ENCODE data around the gene CCDC86.

DNA sequence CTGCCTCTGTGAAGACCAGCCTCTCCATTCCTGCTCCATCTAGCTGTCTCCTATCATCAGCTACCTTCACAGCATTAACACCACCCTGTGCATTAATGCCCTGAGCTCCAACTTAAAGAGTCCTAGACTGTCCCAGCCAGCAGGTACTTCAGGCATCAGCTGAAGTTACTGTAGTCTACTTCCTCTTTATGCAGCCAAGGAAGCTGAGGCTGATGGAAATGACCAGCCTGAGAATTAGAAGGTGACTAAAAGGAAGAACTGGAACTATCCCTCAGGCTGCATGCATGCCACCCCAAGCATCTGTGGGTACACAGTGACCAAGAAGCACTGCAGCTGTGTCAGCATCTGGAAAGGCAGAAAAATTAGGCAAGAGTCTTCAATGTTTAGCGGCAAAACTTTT, 28.6 kb upstream of the CCDC86 start:
- TF ChIP-seq, protein P1, sequence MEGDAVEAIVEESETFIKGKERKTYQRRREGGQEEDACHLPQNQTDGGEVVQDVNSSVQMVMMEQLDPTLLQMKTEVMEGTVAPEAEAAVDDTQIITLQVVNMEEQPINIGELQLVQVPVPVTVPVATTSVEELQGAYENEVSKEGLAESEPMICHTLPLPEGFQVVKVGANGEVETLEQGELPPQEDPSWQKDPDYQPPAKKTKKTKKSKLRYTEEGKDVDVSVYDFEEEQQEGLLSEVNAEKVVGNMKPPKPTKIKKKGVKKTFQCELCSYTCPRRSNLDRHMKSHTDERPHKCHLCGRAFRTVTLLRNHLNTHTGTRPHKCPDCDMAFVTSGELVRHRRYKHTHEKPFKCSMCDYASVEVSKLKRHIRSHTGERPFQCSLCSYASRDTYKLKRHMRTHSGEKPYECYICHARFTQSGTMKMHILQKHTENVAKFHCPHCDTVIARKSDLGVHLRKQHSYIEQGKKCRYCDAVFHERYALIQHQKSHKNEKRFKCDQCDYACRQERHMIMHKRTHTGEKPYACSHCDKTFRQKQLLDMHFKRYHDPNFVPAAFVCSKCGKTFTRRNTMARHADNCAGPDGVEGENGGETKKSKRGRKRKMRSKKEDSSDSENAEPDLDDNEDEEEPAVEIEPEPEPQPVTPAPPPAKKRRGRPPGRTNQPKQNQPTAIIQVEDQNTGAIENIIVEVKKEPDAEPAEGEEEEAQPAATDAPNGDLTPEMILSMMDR (conservative IDR thresholded peaks at IDR 0.05; ENCODE audit: low read depth, low read length): no peak
- TF ChIP-seq RCOR1 (IDR thresholded peaks at IDR 0.05; ENCODE audit: insufficient replicate concordance, low read length) (no peak), RAD21 (IDR thresholded peaks at IDR 0.05; ENCODE audit: low read length) (no peak), BHLHE40 (IDR thresholded peaks at IDR 0.05; ENCODE audit: low read depth, low read length) (no peak), POLR2A (IDR thresholded peaks at IDR 0.05; ENCODE audit: low read depth, low read length) (no peak), FOS (IDR thresholded peaks at IDR 0.05; ENCODE audit: low read depth, low read length) (no peak), MXI1 (IDR thresholded peaks at IDR 0.05; ENCODE audit: borderline replicate concordance, low read depth, low read length) (no peak), MAFK (IDR thresholded peaks at IDR 0.05; ENCODE audit: low read depth, low read length) (no peak)
- TF ChIP-seq, protein P2, sequence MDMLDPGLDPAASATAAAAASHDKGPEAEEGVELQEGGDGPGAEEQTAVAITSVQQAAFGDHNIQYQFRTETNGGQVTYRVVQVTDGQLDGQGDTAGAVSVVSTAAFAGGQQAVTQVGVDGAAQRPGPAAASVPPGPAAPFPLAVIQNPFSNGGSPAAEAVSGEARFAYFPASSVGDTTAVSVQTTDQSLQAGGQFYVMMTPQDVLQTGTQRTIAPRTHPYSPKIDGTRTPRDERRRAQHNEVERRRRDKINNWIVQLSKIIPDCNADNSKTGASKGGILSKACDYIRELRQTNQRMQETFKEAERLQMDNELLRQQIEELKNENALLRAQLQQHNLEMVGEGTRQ (IDR thresholded peaks at IDR 0.05; ENCODE audit: low read depth, low read length): no peak

Data from IMR-90 (cell line).